Activated effector memory CD4-positive, alpha-beta T cell treated with anti-CD3 and anti-CD28 coated beads, Interleukin-2, amount 50 U/mL, for 16 hours (primary cell): ENCODE measurements around the gene CD200.
"Not testable (repeated sequence)": the region's sequence is repeated elsewhere in the genome, so short reads cannot be mapped to it uniquely, and the experiment has no call there.

ENCODE experiments used
- DNase-seq: peaks from one replicate; pipeline ENCODE4 v3.0.0-alpha.2; 2020

CD200 gene

GRCh38 chr3:112362221-112362620 lies 29.3 kb downstream of the CD200 start:
- no peak for DNase-seq

DNA sequence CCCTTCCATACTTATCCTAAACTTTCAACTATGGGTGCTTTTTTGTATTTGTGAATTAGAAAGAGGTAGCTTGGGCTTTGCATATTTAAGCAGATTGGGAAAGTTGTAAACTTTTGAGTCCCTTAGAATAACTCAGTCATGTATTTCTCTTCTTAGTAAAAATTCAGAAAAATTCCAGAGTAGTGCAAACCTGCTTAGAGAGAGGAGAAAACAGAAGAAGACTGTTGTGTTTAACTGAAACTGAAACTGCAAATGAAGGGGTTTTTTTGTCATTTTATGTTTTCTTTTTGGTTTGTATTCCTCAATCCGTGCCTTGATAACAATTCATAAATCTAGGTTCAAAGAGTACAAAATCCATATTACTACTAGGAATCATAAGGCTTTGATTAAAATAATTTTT lies 31.3 kb downstream of the CD200 start:
- DNase-seq: no peak

DNA sequence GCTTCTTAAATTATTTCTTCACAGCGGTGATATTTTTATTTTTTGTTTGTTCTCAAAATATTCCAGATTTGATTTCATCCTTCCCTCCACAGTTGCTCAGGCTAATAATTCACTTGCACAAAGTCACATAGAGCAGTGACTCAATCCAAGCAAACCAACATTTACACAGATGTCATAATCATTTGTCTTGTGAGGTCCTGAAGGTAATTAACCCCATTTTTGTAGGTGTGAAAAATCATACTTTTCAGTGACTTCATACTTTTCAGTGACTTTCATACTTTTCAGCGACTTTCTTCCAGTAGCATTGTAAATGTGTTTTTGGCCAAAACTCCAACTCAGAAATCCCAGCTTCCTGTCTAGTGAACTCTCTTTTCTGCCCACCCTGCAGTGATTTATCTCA lies 32.1 kb downstream of the CD200 start:
- DNase-seq: no peak

DNA sequence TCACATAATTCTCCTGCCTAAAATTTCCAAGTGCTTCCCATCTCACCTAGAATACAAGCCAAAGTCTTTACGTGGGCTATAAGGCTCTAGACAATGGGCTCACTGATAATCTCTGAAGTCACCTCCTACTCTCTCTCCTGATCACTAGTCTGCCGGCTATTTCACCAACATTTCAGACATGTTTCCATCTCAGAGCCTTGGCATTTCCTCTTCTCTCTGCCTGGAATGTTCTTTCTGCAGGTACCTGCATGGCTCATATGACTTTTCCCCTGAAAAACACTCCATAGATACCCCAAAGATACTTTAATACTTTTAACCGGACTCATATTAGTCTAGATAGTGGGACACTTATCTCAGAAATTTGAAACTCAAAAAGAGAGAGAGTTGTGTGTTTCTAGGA lies 32.7 kb downstream of the CD200 start:
- no peak for DNase-seq

GRCh38 chr3:112366522-112366921 lies 33.6 kb downstream of the CD200 start:
- DNase-seq: no peak

GRCh38 chr3:112371569-112371968 lies 38.6 kb downstream of the CD200 start:
- DNase-seq: no peak

DNA sequence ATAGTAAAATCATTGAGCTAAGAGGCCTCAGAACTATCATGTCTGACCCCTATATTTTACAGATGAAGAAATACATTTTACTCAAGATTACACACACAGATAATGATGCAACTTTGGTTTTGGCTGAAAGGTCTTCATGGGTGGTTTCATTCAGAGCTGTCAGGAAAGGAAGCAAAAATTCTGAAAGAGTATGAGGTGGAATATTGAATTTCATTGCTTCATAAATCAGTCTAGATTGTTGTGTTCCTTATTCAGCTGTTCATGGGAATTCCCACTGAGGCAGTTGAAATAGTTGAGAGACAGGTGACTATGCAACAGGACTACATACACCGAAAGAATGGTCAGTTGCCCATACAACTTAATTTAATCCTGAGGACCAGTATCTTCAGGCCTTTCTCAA lies 39.4 kb downstream of the CD200 start:
- DNase-seq: no peak

DNA sequence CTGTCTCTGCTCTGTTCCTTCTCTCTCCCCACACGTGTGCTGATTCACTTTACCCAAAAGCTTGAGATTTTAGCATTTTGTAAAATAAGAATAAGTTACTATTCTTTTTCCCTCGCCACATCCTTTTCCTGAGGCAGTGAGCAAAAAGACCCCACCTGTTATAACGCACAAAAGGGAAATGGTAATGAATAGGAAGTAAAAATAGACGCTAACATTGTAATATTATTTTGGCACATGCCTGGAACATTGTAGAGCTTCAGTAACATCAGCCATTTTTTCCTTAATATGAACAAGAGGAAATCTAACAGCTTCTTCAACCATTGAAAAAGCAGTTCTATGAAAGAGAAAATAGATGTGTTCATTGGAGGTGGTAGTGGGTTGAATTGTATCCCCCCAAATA lies 40.5 kb downstream of the CD200 start:
- DNase-seq: no peak

- DNase-seq: no peak
Observed at GRCh38 chr3:112373924-112374323, 41.0 kb downstream of the CD200 start.

- no peak for DNase-seq
Observed at GRCh38 chr3:112374333-112374734, 41.4 kb downstream of the CD200 start.

- DNase-seq: no peak
Observed at GRCh38 chr3:112375117-112375516, 42.2 kb downstream of the CD200 start.

- DNase-seq: no peak
Observed at GRCh38 chr3:112376241-112376911, 43.4 kb downstream of the CD200 start.

DNA sequence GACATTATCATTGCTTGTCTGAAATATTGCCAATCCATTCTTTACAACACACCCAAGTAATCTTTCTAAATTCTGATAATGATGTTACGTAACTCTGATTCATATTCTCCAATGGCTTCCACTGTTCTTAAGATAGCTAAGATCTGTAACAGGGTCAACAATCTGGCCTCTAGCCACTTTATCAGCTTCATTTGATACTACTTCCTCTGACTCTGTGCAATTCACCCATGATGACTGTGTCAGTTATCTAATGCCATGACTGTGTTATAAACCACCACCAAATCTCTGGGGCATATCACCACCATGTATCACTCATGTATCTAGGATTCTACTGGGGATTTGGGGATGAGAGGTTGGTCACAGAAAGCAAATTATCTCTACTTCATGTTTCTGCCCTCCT lies 44.0 kb downstream of the CD200 start:
- DNase-seq: no peak

GRCh38 chr3:112377568-112378071 lies 44.7 kb downstream of the CD200 start:
- no peak for DNase-seq

DNA sequence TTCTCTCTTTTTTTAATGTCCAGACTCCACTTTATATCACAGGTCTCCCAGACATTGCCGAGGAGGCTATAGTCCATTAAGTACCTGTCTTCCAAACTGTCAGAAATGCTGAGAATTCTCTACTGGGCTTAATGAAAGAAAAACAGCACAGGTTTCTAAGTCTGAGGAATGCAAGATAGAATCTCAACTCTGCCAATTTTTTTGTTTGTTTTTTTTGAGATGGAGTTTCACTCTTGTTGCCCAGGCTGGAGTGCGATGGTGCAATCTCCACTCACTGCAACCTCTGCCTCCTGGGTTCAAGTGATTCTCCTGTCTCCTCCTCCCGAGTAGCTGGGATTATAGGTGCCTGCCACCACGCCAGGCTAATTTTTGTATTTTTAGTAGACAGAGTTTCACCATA lies 45.4 kb downstream of the CD200 start:
- not testable (repeated sequence) for DNase-seq

- no peak for DNase-seq
Observed at GRCh38 chr3:112379020-112379690, 46.2 kb downstream of the CD200 start.

DNA sequence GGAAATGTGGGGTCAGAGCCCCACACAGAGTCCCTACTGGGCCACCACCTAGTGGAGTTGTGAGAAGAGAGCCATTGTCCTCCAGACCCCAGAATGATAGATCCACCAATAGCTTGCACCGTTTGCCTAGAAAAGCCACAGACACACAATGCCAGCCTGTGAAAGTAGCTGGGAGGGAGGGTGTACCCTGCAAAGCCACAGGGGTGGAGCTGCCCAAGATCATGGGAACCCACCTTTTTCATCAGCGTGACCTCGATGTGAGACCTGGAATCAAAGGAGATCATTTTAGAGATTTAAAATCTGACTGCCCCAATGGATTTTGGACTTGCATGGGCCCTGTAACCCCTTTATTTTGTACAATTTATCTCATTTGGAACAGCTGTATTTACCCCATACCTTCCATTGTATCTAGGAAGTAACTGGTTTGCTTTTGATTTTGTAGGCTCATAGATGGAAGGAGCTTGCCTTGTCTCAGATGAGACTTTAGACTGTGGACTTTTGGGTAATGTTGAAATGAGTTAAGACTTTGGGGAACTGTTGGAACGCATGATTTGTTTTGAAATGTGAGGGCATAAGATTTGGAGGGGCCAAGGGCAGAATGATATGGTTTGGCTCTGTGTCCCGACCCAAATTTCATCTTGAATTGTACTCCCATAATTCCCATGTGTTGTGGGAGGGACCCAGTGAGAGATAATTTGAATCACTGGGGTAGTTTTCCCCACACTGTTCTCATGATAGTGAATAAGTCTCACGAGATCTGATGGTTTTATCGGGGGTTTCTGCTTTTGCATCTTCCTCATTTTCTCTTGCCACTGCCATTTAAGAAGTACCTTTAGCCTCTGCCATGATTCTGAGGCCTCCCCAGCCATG lies 49.0 kb downstream of the CD200 start:
- DNase-seq: no peak

DNA sequence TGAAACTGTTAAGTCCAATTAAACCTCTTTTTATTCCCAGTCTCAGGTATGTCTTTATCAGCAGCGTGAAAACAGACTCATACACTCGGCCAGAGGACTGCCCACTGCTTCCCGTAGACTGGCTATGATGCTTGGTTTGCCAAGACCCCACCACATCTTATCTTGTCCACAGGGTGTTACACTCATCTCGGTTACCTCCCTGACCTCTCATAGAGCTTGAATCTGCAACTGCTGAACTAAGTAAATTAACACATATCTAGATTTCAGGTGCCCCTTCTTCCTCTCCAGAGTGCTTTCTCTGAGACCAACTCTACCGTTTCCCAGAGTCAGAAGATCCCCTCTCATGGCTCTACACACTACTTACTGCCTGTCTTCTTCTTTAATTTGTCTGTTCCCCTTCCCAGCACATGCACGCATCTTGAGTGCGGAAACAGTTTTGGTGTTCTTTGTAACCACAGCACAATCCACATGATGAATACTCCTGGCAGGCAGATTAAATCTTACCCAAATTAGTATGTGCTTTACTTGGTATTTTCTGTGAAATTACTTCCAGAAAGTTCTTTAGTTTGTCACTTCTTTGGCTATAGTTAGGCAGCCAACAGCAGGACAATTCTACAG lies 49.7 kb downstream of the CD200 start:
- no peak for DNase-seq

DNA sequence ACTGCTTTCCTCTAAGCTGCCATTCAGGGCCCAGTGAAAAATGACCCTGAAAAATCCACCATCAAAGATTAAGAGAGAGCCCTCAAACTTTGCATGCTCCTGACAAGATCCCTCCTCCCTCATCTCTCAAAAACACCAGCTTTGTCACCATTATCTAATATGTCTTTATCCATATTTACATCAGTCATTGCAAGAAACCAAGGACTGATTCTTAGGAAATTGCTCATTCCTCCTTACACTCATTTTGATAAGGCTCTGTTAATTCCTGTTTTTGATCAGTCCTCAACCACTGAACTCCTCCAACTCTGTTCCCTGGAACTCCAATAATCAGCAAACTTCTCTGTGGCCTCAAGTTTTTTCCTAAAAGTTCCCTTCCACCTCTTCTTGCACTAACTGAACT lies 51.8 kb downstream of the CD200 start:
- no peak for DNase-seq

- DNase-seq: no peak
Observed at GRCh38 chr3:112388972-112389371, 56.0 kb downstream of the CD200 start.

- no peak for DNase-seq
Observed at GRCh38 chr3:112389961-112390360, 57.0 kb downstream of the CD200 start.

GRCh38 chr3:112390783-112391641 lies 58.1 kb downstream of the CD200 start:
- DNase-seq: no peak
